ENCODE measurements around the gene ARHGAP32.

The ARHGAP32 gene

DNA sequence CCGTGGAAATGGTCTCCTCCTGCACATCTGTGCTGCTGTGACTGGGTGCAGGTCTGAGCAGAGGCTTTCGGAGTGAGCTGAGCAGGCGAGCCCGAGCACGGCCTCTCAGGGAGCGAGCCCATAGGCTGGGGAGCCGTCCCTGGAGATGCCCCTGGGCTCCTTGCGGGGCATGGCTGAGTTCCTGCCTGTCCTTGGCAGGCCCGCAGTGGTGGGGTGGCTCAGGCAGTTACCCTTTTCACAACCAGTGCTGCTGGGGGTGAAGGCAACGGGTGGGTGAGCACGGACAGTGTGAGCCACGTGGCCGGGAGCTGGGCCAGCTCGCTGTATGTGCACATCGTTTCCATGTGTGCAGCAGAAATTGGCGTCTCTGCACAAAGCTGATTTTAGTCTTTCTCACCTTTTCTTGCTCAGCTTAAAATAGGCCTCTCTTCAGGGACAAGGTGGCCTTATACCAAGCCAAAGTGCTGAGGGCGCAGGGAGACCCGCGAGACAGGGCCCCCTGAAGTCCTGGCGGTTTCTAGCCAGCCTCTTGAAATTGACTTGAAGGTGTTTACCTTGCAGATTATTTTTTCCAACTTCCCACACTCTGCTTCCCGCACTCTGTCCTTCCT is 249.2 kb downstream of the ARHGAP32 start, which contains the start of gene TP53AIP1:
Gene TP53AIP1 (minus strand): TSS at position 55 of the 611 bp plus-strand sequence. CDS start 5,053 bp downstream, outside the sequence.
- no peak for DNase-seq (ENCODE audit: low read depth)
- no peak within 1 kb of the TSS for H3K4me3 ChIP-seq (ENCODE audit: low read depth, low read length)
- in situ Hi-C loops (cut with HindIII; ENCODE audit: low sequenced_read_pairs) = no loop called here
- TF ChIP-seq, protein P1, sequence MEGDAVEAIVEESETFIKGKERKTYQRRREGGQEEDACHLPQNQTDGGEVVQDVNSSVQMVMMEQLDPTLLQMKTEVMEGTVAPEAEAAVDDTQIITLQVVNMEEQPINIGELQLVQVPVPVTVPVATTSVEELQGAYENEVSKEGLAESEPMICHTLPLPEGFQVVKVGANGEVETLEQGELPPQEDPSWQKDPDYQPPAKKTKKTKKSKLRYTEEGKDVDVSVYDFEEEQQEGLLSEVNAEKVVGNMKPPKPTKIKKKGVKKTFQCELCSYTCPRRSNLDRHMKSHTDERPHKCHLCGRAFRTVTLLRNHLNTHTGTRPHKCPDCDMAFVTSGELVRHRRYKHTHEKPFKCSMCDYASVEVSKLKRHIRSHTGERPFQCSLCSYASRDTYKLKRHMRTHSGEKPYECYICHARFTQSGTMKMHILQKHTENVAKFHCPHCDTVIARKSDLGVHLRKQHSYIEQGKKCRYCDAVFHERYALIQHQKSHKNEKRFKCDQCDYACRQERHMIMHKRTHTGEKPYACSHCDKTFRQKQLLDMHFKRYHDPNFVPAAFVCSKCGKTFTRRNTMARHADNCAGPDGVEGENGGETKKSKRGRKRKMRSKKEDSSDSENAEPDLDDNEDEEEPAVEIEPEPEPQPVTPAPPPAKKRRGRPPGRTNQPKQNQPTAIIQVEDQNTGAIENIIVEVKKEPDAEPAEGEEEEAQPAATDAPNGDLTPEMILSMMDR (IDR thresholded peaks at IDR 0.05; ENCODE audit: low read depth, low read length, missing control alignments) = no peak

DNA sequence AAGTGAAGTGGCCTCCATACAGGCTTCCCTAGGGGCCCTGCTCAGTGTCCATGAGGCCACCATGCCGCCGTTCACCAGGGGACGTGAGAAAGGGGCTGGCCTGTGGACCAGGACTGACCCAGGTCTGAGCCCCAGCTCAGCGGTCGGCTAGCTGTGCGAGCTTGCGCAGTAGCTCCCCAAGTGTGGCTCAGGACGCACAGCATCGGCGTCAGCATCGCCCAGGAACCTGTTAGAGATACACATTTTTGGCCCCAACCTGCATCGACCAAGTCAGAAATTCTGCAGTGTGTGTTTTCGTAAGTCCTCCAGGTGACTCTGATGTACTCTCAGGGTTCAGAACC is 249.9 kb downstream of the ARHGAP32 start:
- TF ChIP-seq, protein P1 (IDR thresholded peaks at IDR 0.05; ENCODE audit: low read depth, low read length, missing control alignments) = no peak
- no peak for DNase-seq (ENCODE audit: low read depth)
- H3K4me3 ChIP-seq (ENCODE audit: low read depth, low read length) = no peak overlapping the region
- in situ Hi-C loops (cut with HindIII; ENCODE audit: low sequenced_read_pairs) = no loop called here

DNA sequence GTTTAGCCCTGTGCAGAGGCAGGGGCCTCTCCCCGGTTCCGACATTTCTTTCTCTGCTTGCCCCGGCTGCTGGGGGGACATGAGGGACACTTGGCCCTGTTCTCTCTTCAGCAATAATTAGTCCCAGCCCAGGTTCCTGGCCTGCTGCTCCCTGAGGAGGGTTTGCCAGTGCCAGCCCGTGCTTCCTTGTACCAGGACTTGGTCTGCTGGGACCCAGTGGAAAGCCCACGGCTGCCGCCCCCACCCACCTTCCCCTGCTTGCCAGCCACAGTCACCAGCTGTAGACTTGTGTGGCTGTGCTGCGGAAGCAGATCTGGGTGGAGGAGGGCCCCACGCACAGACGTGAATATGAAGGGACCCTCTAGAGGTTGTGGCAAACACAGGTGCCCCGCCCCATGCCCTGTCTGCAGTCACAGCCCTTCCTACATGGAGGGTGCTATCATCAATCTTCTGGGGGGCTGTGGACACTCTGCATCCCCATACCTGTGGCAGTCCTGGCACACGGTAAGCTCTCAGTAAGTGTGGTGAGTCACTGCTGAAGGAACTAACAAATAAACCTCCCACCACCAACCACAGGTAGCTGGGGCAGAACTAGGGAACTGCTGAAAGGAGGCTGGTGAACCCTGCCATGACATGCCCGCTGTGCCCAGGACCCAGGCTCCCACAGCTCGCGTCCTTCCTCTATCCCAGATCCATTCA is 250.4 kb downstream of the ARHGAP32 start:
- in situ Hi-C loops (cut with HindIII; ENCODE audit: low sequenced_read_pairs) = no loop called here
- no peak for DNase-seq (ENCODE audit: low read depth)
- TF ChIP-seq, protein P1 (IDR thresholded peaks at IDR 0.05; ENCODE audit: low read depth, low read length, missing control alignments) = no peak
- no peak overlapping the region for H3K4me3 ChIP-seq (ENCODE audit: low read depth, low read length)

DNA sequence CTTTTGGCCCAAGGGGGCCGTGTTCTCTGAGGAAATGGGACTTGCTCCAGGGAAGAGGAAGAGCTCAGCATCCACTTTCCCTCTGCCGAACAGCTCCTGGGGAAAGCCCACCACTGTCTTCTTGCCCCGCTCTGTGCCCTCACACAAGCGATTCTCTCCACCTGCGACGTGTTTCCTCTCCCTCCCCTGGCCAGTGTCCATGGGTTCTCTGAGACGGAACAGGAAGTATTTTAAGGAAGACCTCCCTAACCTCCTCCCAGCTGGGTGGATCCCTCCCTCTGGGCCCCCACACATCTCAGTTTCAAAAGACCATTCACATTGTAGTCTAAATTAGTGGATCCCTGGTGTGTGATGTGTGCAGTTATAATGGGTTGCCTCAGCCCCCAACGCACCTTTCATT is 251.0 kb downstream of the ARHGAP32 start:
- no peak for DNase-seq (ENCODE audit: low read depth)
- TF ChIP-seq, protein P1 (IDR thresholded peaks at IDR 0.05; ENCODE audit: low read depth, low read length, missing control alignments) = no peak
- in situ Hi-C loops (cut with HindIII; ENCODE audit: low sequenced_read_pairs) = no loop called here
- H3K4me3 ChIP-seq (ENCODE audit: low read depth, low read length) = no peak overlapping the region

DNA sequence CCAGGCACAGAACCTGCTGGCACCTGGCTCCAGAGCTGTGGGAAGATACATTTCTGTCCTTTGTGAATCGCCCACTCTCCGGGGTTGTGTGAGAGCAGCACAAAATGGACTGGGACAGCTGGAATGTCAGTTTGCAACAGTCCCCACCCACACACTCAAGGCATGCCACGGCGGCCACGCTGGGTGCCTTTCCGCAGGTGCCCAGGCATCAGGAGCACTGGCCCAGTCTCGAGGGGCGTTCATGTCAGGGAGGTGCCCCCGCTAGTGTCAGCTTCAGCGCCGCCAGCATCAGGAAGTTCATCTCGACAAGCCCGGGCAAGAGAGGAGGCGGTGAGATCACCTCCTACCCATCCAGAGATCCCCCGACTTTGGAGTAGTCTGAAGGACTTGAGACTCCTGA is 251.5 kb downstream of the ARHGAP32 start:
- TF ChIP-seq, protein P1 (IDR thresholded peaks at IDR 0.05; ENCODE audit: low read depth, low read length, missing control alignments) = no peak
- DNase-seq (ENCODE audit: low read depth) = no peak
- in situ Hi-C loops (cut with HindIII; ENCODE audit: low sequenced_read_pairs) = no loop called here
- no peak overlapping the region for H3K4me3 ChIP-seq (ENCODE audit: low read depth, low read length)

DNA sequence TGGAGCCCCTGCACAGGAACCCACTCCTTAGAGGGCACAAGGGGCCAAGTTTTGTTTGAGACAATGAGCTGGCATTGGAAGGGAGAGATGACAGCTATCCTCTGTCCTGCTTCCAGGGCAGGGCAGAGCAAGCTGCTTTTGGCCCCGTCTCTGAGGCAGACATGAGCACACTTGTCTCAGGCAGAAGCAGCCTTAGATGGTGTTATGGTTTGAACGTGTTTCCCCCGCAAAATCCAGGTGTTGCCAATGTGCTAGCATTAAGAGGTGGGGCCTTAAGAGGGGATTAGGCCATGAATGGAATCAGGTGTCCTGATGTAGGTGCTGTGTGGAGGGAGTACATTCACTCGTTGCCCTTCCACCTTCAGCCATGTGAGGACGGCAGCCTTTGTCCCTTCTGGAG is 252.0 kb downstream of the ARHGAP32 start:
- in situ Hi-C loops (cut with HindIII; ENCODE audit: low sequenced_read_pairs) = no loop called here
- DNase-seq (ENCODE audit: low read depth) = no peak
- H3K4me3 ChIP-seq (ENCODE audit: low read depth, low read length) = no peak overlapping the region
- TF ChIP-seq, protein P1 (IDR thresholded peaks at IDR 0.05; ENCODE audit: low read depth, low read length, missing control alignments) = no peak

All from astrocyte of the cerebellum (primary cell).